Loucy (cell line): Measurements from ENCODE around the gene AIRE.

ENCODE experiments used
- CTCF ChIP-seq: fragments of 200-600 bp; sonication (generic); conservative IDR thresholded peaks from 2 replicates; pipeline ENCODE4 v1.5.1; 2014; ENCODE audit warnings: mild to moderate bottlenecking, antibody characterized with exemption, low read length
- EZH2phosphoT487 ChIP-seq: fragments of 200-600 bp; IDR thresholded peaks from 2 replicates; pipeline ENCODE4 v1.6.1; 2018; ENCODE audit warnings: antibody characterized with exemption, mild to moderate bottlenecking, moderate library complexity, borderline replicate concordance

GRCh38 chr21:44292812-44293195 lies 7.1 kb downstream of the AIRE start:
- TF ChIP-seq CTCF (no peak), EZH2phosphoT487 (no peak)
